ENCODE results near the gene CELF3.
"Not testable (repeated sequence)": the region's sequence is repeated elsewhere in the genome, so short reads cannot be mapped to it uniquely, and the experiment has no call there.

Gene CELF3

DNA sequence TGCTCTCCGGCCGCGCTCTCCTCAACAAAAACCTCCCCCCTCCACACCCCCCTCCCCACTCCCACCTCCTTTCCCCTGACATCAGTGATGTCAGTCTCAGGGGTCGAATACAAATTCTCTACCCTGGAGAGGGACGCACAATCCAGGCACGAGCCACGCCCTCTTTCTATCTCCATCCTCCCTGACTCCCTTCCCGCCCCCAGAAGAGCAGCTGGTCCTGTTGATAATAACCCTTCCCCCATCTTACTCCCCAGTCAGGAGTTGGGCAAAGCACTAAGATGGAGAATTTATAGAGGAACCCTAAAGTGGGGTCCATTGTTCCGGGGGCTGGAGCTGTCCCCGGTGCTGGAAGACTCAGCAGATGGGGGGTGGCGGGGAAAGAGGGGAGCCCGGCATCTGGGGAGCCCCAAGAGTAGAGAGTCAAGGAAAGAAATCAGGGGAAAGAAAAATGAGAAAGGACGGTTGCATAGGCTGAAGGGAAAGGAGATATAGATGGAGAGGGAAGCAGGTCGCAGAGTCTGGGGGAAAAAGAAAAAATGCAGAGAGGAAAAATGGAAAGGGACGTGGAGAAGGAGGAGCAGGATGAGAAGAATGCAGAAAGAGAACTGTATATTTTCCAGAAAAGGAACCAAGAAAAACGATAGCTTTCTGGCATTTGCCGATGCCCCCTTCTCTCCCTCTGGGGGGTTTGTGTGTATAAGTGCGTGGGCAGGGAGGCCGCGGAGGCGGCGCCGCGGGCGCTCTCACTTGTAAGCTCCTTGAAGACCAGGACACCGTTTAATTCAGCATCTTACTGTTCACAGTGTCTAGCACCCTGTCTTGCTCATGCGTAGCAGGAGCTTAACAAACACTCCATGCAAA, at the start of gene CELF3:
TSS of gene CELF3 (minus strand) at position 33 of the 861 bp plus-strand sequence. CDS start 783 bp downstream, outside the sequence.
- no peak for DNase-seq (ENCODE audit: insufficient read length, low spot score)
- no peak for TF ChIP-seq POLR2A (IDR thresholded peaks at IDR 0.05; ENCODE audit: low read depth, low read length)

DNA sequence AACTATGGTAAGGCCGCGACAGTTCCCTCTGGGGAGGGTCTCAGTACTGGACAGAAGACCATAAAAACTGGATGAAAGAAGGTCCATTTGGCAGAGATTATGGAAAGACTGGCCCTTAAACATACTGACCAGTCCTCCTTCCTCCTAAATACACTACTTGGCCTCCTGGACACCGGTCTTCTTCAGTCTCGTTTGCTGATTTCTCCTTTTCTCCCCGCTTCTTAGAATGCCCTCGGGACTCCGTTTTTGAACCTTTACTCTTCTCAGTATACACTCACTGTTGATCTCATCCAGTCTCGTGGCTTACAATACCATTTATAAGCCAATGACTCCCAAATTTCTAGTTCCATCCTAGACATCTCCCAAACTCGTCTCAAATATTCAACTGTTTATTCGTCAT, 47.4 kb upstream of the CELF3 start:
- DNase-seq (ENCODE audit: insufficient read length, low spot score) (no peak), FAIRE-seq (no peak)
- no peak for TF ChIP-seq POLR2A (IDR thresholded peaks at IDR 0.05; ENCODE audit: low read depth, low read length)

More for the DNA sequence above, at the start of gene CELF3:
- no peak for FAIRE-seq

DNA sequence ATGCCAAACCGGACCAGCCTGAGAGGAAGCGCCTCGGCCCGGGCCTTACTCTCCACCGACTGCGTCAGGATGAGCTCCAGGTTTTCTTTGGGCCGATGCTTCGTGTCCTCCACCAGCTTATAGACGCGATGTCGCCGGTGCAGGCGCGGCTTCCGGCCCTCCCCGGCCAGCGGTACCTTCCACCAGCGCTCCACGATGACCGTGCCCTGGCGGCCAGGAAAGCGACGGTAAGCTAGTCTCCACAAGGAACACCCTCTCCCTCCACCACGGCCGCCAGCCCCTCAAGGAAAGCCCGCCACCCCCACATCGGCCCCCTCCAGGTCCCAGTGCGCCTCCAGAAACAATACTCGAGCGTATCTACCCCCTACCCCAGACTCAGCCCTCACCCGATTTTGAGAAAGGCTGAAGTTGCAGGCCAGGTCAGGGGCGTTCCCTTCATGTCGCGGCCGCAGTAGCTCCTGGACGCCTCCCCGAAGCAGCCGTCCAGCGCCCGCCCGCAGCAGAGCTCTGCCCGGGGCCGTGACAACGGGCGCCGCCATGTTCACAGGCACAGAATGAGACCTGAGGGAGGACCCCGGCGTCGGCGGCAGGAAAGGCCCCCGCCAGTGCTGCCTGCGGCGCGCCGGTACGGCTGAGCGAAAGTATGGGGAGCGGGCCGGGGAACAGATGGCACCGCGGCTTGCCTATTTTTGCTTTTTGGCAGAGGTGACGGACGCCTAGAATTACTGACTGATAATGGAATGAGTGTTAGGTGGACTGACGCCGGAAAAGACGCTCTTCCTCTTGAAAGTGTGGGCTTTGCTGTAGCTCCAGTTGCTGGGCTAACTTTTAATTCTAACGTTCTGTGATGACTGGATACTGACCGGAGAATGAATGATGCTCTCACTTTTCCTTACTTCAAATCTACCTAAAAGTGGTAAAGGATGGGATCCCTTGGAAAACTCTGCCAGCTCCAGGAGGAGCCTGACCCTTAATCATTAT, 46.6 kb upstream of the CELF3 start, which contains the start of gene MRPL9:
TSS of gene MRPL9 (minus strand) at position 556 of the 981 bp plus-strand sequence. CDS start at position 539, 17 bp downstream.
- no peak for FAIRE-seq

DNA sequence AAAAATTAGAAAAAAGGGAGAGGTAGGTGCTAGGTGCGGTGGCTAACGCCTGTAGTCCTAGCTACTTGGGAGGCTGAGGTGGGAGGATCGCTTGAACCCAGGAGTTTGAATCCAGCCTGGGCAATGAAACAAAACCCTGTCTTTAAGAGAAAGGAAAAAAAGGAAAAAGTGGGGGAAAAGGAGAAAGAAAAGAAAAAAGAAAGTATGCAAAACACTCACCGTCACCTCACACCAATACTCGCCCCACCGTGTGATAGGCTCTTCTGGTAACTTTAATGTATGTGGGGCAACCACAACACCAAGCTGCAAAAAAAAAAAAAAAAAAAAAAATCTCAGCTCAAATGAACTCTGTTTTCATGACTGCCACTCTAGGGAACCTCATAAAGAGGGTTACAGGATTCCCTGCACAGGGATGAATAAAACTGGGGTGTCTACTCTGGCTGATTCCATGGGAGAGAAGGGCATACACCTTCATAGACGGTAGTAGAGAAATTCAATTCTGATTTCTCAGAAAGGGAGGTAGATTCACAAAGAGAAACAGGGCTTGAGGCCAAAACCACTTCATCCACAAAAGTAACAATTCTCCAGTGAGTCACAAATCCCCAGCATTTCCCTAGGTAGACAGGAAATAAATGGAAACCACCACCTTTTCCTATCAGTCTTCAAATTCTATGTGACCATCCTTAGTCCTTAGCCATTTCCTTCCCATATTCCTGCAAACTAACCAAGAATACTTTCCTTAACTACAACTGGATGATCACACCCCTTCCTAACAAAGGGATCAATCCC, 44.2 kb upstream of the CELF3 start:
- TF ChIP-seq POLR2A (IDR thresholded peaks at IDR 0.05; ENCODE audit: low read depth, low read length): no peak
- FAIRE-seq (no peak), DNase-seq (ENCODE audit: insufficient read length, low spot score) (no peak)

More for the DNA sequence above, 46.6 kb upstream of the CELF3 start, which contains the start of gene MRPL9:
- TF ChIP-seq POLR2A (IDR thresholded peaks at IDR 0.05; ENCODE audit: low read depth, low read length): peak; percentile 81
- DNase-seq (ENCODE audit: insufficient read length, low spot score): peak; percentile 98

DNA sequence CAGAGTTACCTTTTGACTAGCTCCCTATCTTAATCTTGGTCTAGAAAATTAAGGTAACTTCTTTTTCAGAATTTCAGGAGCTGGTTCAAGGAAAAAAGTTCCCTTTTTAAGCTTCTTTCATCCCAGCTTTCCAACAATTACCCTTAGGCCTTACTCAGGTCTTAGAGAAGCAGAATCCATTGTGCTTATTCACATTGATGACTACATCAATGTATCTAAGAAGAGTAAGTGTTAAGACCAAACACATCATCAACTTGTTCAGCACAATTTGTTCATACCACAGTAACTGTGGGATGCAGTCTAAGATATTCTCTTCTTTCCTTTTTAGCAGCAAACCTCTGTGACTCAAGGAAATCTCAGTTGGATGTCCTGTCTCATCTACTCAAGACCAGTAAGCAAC, 42.6 kb upstream of the CELF3 start:
- no peak for FAIRE-seq
- DNase-seq (ENCODE audit: insufficient read length, low spot score): no peak
- TF ChIP-seq POLR2A (IDR thresholded peaks at IDR 0.05; ENCODE audit: low read depth, low read length): no peak

DNA sequence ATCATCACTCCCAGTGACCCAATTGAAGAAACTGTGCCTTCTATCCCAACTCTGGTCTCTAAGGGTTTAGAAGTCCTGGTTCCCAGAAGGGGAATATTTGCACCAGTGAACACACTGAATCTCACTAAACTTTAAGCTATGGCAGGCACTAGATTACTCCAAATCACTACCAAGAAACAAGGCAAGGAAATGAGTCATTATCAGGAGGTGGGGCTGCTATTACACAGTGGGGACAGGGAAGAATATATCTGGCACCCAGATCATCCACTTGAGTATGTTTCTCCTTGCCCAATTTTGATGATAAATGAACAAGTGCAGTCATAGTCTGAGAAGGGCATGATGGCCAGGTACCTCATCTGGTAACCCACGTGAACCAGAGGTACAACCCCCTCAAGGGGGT, 39.7 kb upstream of the CELF3 start:
- FAIRE-seq (no peak), DNase-seq (ENCODE audit: insufficient read length, low spot score) (peak; percentile 81)
- TF ChIP-seq POLR2A (IDR thresholded peaks at IDR 0.05; ENCODE audit: low read depth, low read length): no peak

DNA sequence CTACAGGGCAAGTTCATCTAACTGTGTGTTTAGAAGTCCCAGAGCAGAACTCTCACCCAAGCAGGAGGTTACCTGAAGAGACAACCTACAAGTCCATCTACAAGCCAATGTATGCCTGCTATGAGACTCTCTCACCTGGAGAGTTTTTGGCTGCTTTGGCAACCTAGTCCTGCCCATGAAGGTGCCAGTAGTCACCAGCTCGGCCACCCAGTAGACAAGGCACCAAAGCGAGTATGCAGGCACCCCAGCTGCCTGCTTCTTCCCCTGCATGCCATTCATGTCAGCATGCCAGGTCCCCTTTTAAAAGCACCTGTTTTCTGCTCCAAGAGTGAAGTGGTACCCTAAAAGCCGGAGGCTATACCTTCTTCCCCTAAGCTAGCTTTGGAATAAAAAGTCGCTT, 24.9 kb upstream of the CELF3 start:
- DNase-seq (ENCODE audit: insufficient read length, low spot score) (no peak), FAIRE-seq (no peak)
- no peak for TF ChIP-seq POLR2A (IDR thresholded peaks at IDR 0.05; ENCODE audit: low read depth, low read length)

DNA sequence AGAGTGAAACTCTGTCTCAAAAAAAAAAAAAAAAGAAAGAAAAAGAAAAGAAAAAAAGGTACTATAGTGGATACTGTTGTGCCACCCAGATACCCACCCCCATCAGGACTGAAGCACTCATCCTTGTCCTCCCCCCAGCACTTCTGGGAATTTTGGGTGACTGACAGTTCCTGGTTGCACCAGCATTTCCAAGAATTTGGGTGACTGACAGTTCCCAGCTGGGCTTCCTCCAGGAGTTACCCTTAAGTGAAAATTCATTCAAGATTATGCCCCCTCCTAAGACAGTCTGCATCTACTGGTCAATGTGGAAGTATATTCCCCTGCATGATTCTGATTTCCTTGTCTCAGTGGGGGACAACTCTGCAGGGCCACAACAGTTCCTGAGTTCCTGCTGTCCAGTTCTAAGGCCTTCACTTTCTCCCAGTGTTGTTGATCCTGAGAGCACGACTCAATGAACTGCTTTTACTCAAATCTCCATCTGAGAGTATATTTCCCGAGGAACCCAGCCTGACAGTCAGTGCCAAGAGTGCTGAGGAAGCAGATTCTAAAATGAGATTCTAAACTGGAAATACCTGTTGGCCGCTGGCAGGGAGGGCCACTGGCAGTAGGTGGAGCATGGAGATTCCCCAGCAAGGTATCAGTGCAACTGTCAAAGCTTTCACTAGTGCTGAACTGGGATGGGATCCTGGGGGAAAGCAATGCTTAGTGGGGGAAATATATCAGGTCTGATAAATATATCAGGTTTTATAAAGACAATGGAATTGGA, 23.2 kb upstream of the CELF3 start:
- no peak for FAIRE-seq
- TF ChIP-seq POLR2A (IDR thresholded peaks at IDR 0.05; ENCODE audit: low read depth, low read length): no peak
- DNase-seq (ENCODE audit: insufficient read length, low spot score): no peak

DNA sequence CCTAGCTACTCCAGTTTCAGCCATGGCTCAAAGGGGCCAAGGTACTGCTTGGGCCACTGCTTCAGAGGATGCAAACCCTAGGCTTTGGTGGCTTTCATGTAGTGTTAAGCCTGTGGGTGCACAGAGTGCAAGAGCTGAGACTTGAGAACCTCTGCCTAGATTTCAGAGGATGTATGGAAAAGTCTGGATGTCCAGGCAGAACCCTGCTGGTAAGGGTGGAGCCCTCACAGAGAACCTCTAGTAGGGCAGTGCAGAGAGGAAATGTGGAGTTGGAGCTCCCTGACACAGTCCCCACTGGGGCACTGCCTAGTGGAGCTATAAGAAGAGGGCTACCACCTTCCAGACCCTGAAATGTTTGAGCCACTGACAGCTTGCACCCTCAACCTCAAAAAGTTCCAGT, 20.9 kb upstream of the CELF3 start:
- no peak for DNase-seq (ENCODE audit: insufficient read length, low spot score)
- TF ChIP-seq POLR2A (IDR thresholded peaks at IDR 0.05; ENCODE audit: low read depth, low read length): no peak
- no peak for FAIRE-seq

DNA sequence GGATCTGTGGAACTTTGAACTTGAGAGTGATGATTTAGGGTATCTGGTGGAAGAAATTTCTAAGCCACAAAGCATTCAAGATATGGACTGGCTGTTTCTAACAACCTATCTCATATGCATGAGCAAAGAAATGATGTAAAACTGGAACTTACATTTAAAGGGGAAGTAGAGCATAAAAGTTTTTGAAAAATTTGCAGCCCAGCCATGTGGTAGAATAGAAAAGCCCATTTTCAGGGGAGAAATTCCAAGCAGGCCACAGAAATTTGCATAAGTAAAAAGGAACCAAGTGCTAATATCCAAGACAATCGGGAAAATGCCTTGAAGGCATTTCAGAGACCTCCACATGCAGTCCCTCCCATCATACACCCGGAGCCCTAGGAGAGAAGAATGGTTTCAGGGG, 20.4 kb upstream of the CELF3 start:
- no peak for DNase-seq (ENCODE audit: insufficient read length, low spot score)
- FAIRE-seq: no peak
- no peak for TF ChIP-seq POLR2A (IDR thresholded peaks at IDR 0.05; ENCODE audit: low read depth, low read length)

DNA sequence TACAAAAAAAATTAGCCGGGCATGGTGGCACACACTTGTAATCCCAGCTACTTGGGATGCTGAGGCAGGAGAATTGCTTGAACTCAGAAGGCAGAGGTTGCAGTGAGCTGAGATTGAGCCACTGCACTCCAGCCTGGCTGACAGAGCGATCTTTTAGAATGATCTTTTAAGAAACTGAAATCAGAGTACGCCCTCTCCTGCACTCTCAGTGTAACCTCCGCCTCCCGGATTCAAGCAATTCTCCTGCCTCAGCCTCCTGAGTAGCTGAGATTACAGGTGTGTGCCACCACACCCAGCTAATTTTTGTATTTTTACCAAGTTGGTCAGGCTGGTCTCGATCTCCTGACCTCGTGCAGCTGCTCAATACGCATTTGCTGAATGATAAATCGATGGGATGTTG, 17.4 kb upstream of the CELF3 start:
- not testable (repeated sequence) for DNase-seq (ENCODE audit: insufficient read length, low spot score); FAIRE-seq

DNA sequence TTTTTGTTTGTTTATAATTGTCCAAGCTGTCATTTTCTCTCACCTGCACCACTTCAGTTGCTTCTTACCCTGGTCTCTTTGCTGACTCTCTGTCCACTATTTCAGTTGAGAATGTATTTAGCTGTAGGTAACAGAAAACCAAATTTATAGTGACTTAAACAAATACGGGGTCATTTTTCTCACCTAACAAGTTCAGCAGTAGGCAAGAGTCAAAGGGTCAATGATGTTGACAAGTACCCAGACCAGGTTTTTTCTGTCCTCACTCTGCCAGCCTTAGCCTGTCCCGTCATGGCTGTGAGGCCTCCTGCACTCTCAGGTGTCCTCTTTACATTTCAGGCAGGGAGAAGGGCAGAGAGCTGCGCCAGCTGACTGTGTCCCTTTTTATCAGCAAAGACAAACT, 16.5 kb upstream of the CELF3 start:
- FAIRE-seq: no peak
- DNase-seq (ENCODE audit: insufficient read length, low spot score): no peak
- TF ChIP-seq POLR2A (IDR thresholded peaks at IDR 0.05; ENCODE audit: low read depth, low read length): no peak

DNA sequence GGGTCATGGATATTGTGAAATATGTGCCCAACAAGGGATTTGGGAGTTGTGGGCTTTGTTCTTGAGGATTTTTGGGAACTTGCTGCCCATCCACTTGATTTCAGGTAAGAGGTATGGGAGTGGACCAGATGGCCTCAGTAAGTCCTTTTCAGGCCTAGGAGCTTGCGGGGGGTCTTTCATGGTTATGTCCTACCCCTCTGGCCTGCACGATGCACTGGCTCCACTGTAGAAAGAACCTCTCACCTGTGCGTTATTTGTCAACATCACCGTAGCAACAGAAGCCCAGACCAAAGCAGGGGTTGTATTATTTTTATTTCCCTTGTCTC, 13.3 kb upstream of the CELF3 start:
- FAIRE-seq (no peak), DNase-seq (ENCODE audit: insufficient read length, low spot score) (no peak)
- no peak for TF ChIP-seq POLR2A (IDR thresholded peaks at IDR 0.05; ENCODE audit: low read depth, low read length)
